Mucosa of descending colon (tissue), 3 donors: ENCODE data around the gene CIAO2B. TPM values are rescaled to one million over a fixed set of nuclear protein-coding genes. Genes with fewer than 3 reads are reported as not detected.

ENCODE experiments used
- ATAC-seq: fragments of 200-7000 bp; cut with Tn5 transposase; one replicate; pipeline ENCODE4 v1.9.1; 2020; ENCODE audit warnings: mild to moderate bottlenecking, moderate library complexity
- DNase-seq, 3 donors: peaks; one replicate each; pipeline ENCODE4 v3.0.0-alpha.2; 2020
- H3K36me3 ChIP-seq: fragments of 200-600 bp; one replicate; pipeline ENCODE4 v1.8.0; 2021; ENCODE audit warnings: low read depth, mild to moderate bottlenecking
- H3K4me1 ChIP-seq: fragments of 200-600 bp; one replicate; pipeline ENCODE4 v1.8.0; 2021; ENCODE audit warnings: low read depth, mild to moderate bottlenecking
- H3K4me3 ChIP-seq: fragments of 200-600 bp; one replicate; pipeline ENCODE4 v1.8.0; 2021; ENCODE audit warnings: mild to moderate bottlenecking
- H3K9me3 ChIP-seq: fragments of 200-600 bp; one replicate; pipeline ENCODE4 v1.8.0; 2021; ENCODE audit warnings: mild to moderate bottlenecking
- CTCF ChIP-seq: fragments of 200-600 bp; IDR thresholded peaks from one replicate; pipeline ENCODE4 v1.8.0; 2022; ENCODE audit warnings: antibody characterized with exemption, mild to moderate bottlenecking
- intact Hi-C, 2 donors: fragments of 100-400 bp; cut with DNase I in 1 of 2; cut with micrococcal nuclease in 1 of 2; formaldehyde crosslinking; loops; one replicate each; pipeline versions ENCODE4 v1.11.0 to v1.11.1; 2022; cut with DNase I, micrococcal nuclease
- total RNA-seq, 3 donors: library from RNA; stranded (reverse); fragmentation: NEBNext Ultra II Directional in 2 of 3; extraction: Animal tissue kit (Norgen Biotek cat#: 25700) in 2 of 3; gene quantifications; one replicate each; pipeline versions ENCODE4 v1.2.1 to v1.2.4, GENCODE V29; 2021 to 2023
- donor health status: DM: no; HTN: no; CAD: no; lungs with moderate emphysema.
- donor health status: DM: no; HTN: no; CAD: no.
- donor health status: DM: no; HTN: yes; CAD: no.

The CIAO2B gene
- total RNA-seq, 3 donors from 2014 or later = 72.5 to 78.1 (median 76.5) TPM

- Histone ChIP-seq H3K4me3 (no peak overlapping the region), H3K36me3 (no peaks in the 10 kb centered on the region), H3K9me3 (no peaks in the 10 kb centered on the region), H3K4me1 (peaks cover 8% of the 10 kb centered on the region)
- no peak for ATAC-seq
- no peak for DNase-seq
- intact Hi-C loops = no loop called here
- no peak for TF ChIP-seq CTCF
These were observed 23.8 kb downstream of the CIAO2B start for GRCh38 chr16:66910175-66910940.

- Histone ChIP-seq H3K36me3 (no peaks in the 10 kb centered on the region), H3K4me3 (no peak overlapping the region), H3K4me1 (peaks cover 12% of the 10 kb centered on the region), H3K9me3 (no peaks in the 10 kb centered on the region)
- ATAC-seq (no peak), DNase-seq (peak in 1 of 3 donors; percentile 11)
- no peak for TF ChIP-seq CTCF
- intact Hi-C loops = no loop called here
These were observed 25.2 kb downstream of the CIAO2B start for GRCh38 chr16:66908762-66909559.

GRCh38 chr16:66908116-66908515 lies 26.1 kb downstream of the CIAO2B start:
- no peaks in the 10 kb centered on the region for H3K36me3 ChIP-seq
- no peak overlapping the region for H3K4me3 ChIP-seq
- ATAC-seq (no peak), DNase-seq (peak in 1 of 3 donors; percentile 18)
- H3K4me1 ChIP-seq = peaks cover 12% of the 10 kb centered on the region
- H3K9me3 ChIP-seq = no peaks in the 10 kb centered on the region
- intact Hi-C loops = no loop called here
- TF ChIP-seq CTCF = no peak

- intact Hi-C loops = no loop called here
These were observed 27.0 kb downstream of the CIAO2B start for GRCh38 chr16:66906916-66907836.

More at GRCh38 chr16:66906916-66907836, 27.0 kb downstream of the CIAO2B start:
- ATAC-seq (no peak), DNase-seq (peak in 1 of 3 donors; percentile 17)
- Histone ChIP-seq H3K9me3 (no peaks in the 10 kb centered on the region), H3K4me3 (no peak overlapping the region), H3K4me1 (peaks cover 12% of the 10 kb centered on the region), H3K36me3 (no peaks in the 10 kb centered on the region)
- no peak for TF ChIP-seq CTCF
